Skeletal muscle satellite cell (primary cell): ENCODE results near the gene FGF2.

Experiments
- H3K27me3 ChIP-seq: 2 replicates; pipeline ENCODE4 v1.7.0; 2013; ENCODE audit warnings: low read length; ENCODE audit not compliant: control insufficient read depth, insufficient read depth
- H3K36me3 ChIP-seq: 2 replicates; pipeline ENCODE4 v1.7.0; 2013; ENCODE audit warnings: mild to moderate bottlenecking, control low read depth, low read length; ENCODE audit not compliant: insufficient read depth
- H3K4me1 ChIP-seq: 2 replicates; pipeline ENCODE4 v1.7.0; 2013; ENCODE audit warnings: low read length; ENCODE audit not compliant: control insufficient read depth, insufficient read depth
- H3K4me2 ChIP-seq: 2 replicates; pipeline ENCODE4 v1.7.0; 2013; ENCODE audit warnings: mild to moderate bottlenecking, low read length
- H3K4me3 ChIP-seq: 2 replicates; pipeline ENCODE4 v1.7.0; 2013; ENCODE audit warnings: low read length
- H3K9ac ChIP-seq: 2 replicates; pipeline ENCODE4 v1.7.0; 2013; ENCODE audit warnings: mild to moderate bottlenecking, low read depth, low read length, moderate library complexity
- H3K9me3 ChIP-seq: replicated peaks from 2 replicates; pipeline ENCODE4 v1.7.0; 2013; ENCODE audit warnings: mild to moderate bottlenecking, control low read depth, low read length

The FGF2 gene

GRCh38 chr4:122815248-122815647 lies 11.4 kb upstream of the FGF2 start:
- Histone ChIP-seq H3K36me3 (no peaks in the 10 kb centered on the region), H3K27me3 (no peaks in the 10 kb centered on the region), H3K9me3 (no peaks in the 10 kb centered on the region), H3K4me3 (no peak overlapping the region), H3K9ac (no peak overlapping the region), H3K4me2 (no peak overlapping the region), H3K4me1 (peaks cover 16% of the 10 kb centered on the region)

- Histone ChIP-seq H3K9ac (no peak overlapping the region), H3K27me3 (no peaks in the 10 kb centered on the region), H3K36me3 (no peaks in the 10 kb centered on the region), H3K4me1 (peaks cover 7% of the 10 kb centered on the region), H3K4me2 (no peak overlapping the region), H3K9me3 (no peaks in the 10 kb centered on the region), H3K4me3 (no peak overlapping the region)
These were observed 10.2 kb upstream of the FGF2 start for GRCh38 chr4:122816476-122816875.

- Histone ChIP-seq H3K9me3 (no peaks in the 10 kb centered on the region), H3K9ac (no peak overlapping the region), H3K27me3 (no peaks in the 10 kb centered on the region), H3K36me3 (no peaks in the 10 kb centered on the region), H3K4me2 (no peak overlapping the region), H3K4me3 (no peak overlapping the region), H3K4me1 (peaks cover 7% of the 10 kb centered on the region)
These were observed 6.8 kb upstream of the FGF2 start for GRCh38 chr4:122819708-122820449.

- Histone ChIP-seq H3K4me2 (no peak overlapping the region), H3K27me3 (no peaks in the 10 kb centered on the region), H3K9me3 (no peaks in the 10 kb centered on the region), H3K4me3 (no peak overlapping the region), H3K36me3 (no peaks in the 10 kb centered on the region), H3K9ac (no peak overlapping the region), H3K4me1 (peaks cover 13% of the 10 kb centered on the region)
These were observed 5.5 kb upstream of the FGF2 start for GRCh38 chr4:122821092-122821491.

- no peaks in the 10 kb centered on the region for H3K27me3 ChIP-seq
- no peak overlapping the region for H3K4me2 ChIP-seq
- no peaks in the 10 kb centered on the region for H3K36me3 ChIP-seq
- no peak overlapping the region for H3K4me3 ChIP-seq
- H3K4me1 ChIP-seq, result peaks cover 15% of the 10 kb centered on the region
- H3K9me3 ChIP-seq, result no peaks in the 10 kb centered on the region
- no peak overlapping the region for H3K9ac ChIP-seq
These were observed 4.2 kb upstream of the FGF2 start for GRCh38 chr4:122822466-122822865.

GRCh38 chr4:122823476-122823875 lies 3.2 kb upstream of the FGF2 start:
- Histone ChIP-seq H3K4me1 (peaks cover 15% of the 10 kb centered on the region), H3K9me3 (no peaks in the 10 kb centered on the region), H3K27me3 (no peaks in the 10 kb centered on the region), H3K36me3 (no peaks in the 10 kb centered on the region), H3K4me3 (no peak overlapping the region), H3K4me2 (no peak overlapping the region), H3K9ac (no peak overlapping the region)

GRCh38 chr4:122824616-122825015 lies 2.0 kb upstream of the FGF2 start:
- Histone ChIP-seq H3K4me2 (peak overlapping the region; percentile 26), H3K9ac (no peak overlapping the region), H3K9me3 (no peaks in the 10 kb centered on the region), H3K36me3 (peaks cover 3% of the 10 kb centered on the region), H3K4me1 (peaks cover 22% of the 10 kb centered on the region), H3K27me3 (no peaks in the 10 kb centered on the region), H3K4me3 (no peak overlapping the region)

GRCh38 chr4:122826079-122826527 lies 528 bp upstream of the FGF2 start:
- Histone ChIP-seq H3K36me3 (peaks cover 3% of the 10 kb centered on the region), H3K27me3 (no peaks in the 10 kb centered on the region), H3K4me1 (peaks cover 29% of the 10 kb centered on the region), H3K9ac (peak overlapping the region; percentile 79), H3K9me3 (no peaks in the 10 kb centered on the region), H3K4me2 (peak overlapping the region; percentile 77), H3K4me3 (peak overlapping the region; percentile 88)

- peak overlapping the region; percentile 88 for H3K4me3 ChIP-seq
- H3K9ac ChIP-seq, result peak overlapping the region; percentile 89
These were observed 737 bp downstream of the FGF2 start for GRCh38 chr4:122827258-122827878.

GRCh38 chr4:122827879-122828601 lies 1.4 kb downstream of the FGF2 start:
- H3K9ac ChIP-seq, result peak overlapping the region; percentile 89

More at GRCh38 chr4:122827258-122827878, 737 bp downstream of the FGF2 start:
- H3K36me3 ChIP-seq, result peaks cover 3% of the 10 kb centered on the region
- peaks cover 41% of the 10 kb centered on the region for H3K4me1 ChIP-seq
- H3K9me3 ChIP-seq, result no peaks in the 10 kb centered on the region
- no peaks in the 10 kb centered on the region for H3K27me3 ChIP-seq
- peak overlapping the region; percentile 84 for H3K4me2 ChIP-seq

GRCh38 chr4:122830426-122831095 lies 3.9 kb downstream of the FGF2 start:
- Histone ChIP-seq H3K4me2 (peak overlapping the region; percentile 84), H3K9me3 (no peaks in the 10 kb centered on the region), H3K27me3 (no peaks in the 10 kb centered on the region), H3K9ac (peak overlapping the region; percentile 13), H3K4me3 (peak overlapping the region; percentile 88), H3K4me1 (peaks cover 64% of the 10 kb centered on the region), H3K36me3 (peaks cover 18% of the 10 kb centered on the region)

More at GRCh38 chr4:122827879-122828601, 1.4 kb downstream of the FGF2 start:
- no peaks in the 10 kb centered on the region for H3K9me3 ChIP-seq
- peak overlapping the region; percentile 88 for H3K4me3 ChIP-seq
- no peaks in the 10 kb centered on the region for H3K27me3 ChIP-seq
- H3K36me3 ChIP-seq, result peaks cover 3% of the 10 kb centered on the region
- peak overlapping the region; percentile 84 for H3K4me2 ChIP-seq
- peaks cover 47% of the 10 kb centered on the region for H3K4me1 ChIP-seq
